MG63 (cell line): ENCODE data around the gene GRAMD1B. TPM values are rescaled to one million over a fixed set of nuclear protein-coding genes. Genes with fewer than 3 reads are reported as not detected.

Experiments
- DNase-seq: peaks from one replicate; pipeline ENCODE4 v3.0.0-alpha.2; 2020
- H3K27me3 ChIP-seq: fragments of 250-450 bp; sonication (Bioruptor Pico); 2 replicates; pipeline ENCODE4 v1.5.1; 2020; ENCODE audit warnings: mild to moderate bottlenecking, moderate library complexity
- H3K36me3 ChIP-seq: fragments of 250-450 bp; sonication (Bioruptor Pico); 2 replicates; pipeline ENCODE4 v1.5.1; 2020; ENCODE audit warnings: mild to moderate bottlenecking, moderate library complexity
- H3K4me3 ChIP-seq: fragments of 250-450 bp; sonication (Bioruptor Pico); 2 replicates; pipeline ENCODE4 v1.5.1; 2020; ENCODE audit warnings: mild to moderate bottlenecking, moderate library complexity
- H3K9me3 ChIP-seq: fragments of 250-450 bp; sonication (Bioruptor Pico); 2 replicates; pipeline ENCODE4 v1.5.1; 2020; ENCODE audit warnings: mild to moderate bottlenecking, moderate library complexity
- total RNA-seq: library from RNA; depleted of rRNA; stranded (reverse); fragments of >200 nt; shearing (Covaris generic); gene quantifications from 2 replicates; pipeline ENCODE4 v1.2.3, GENCODE V29; 2014; ENCODE audit warnings: low replicate concordance; rRNA removed

The GRAMD1B gene
- total RNA-seq, result not detected in 2 replicates

DNA sequence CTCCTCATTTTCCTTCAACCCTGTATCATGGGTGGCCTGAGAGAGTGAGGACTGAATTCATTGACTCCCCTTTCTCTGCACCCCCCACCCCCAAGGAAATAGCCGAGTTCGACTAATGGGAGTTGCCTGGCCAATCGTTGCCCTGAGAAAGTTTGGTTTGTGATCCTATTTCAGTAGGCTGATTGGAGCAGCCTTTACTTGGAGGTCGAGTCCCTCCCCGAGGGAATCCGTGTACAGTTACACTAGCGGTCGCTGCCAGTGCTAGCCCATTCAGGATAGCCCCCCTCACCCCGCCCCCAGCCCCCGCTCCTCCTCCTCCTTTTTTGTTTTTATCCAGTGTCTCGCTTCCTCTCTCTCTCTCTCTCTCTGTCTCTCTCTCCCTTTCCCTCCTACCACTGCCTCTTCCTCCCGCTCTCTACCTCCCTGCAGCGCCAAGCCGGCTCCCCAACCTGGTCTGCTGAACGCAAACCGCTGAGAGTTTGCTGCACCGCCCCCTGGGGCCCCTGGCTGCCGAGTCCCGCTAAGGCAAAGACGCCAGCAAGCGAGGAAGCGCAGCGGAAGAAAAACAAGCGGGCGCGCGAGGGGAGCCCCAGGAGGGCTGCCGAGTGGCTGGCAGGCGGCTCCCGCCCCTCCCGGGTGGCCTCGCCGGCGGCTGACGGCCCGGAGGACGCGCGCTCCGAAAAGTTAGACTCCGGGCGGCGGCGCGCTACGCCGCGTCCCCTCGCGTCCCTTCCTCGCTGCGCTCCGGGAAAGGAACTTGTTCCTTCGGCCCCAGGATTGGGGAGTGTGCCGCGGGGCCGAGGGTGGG, at the start of gene GRAMD1B:
Gene GRAMD1B, plus strand, starts transcription at position 357 of the 808 bp plus-strand sequence. CDS start 524 bp downstream, outside the sequence.
- Histone ChIP-seq H3K36me3 (no peaks in the 10 kb centered on the region), H3K9me3 (no peaks in the 10 kb centered on the region), H3K27me3 (peaks cover 12% of the 10 kb centered on the region), H3K4me3 (peak within 1 kb of the TSS; percentile 45)
- DNase-seq, result peak; percentile 56

GRCh38 chr11:123381149-123381548, 48.9 kb upstream of the GRAMD1B start:
- Histone ChIP-seq H3K27me3 (peaks cover 13% of the 10 kb centered on the region), H3K4me3 (no peak overlapping the region), H3K36me3 (no peaks in the 10 kb centered on the region), H3K9me3 (no peaks in the 10 kb centered on the region)
- DNase-seq, result no peak

DNA sequence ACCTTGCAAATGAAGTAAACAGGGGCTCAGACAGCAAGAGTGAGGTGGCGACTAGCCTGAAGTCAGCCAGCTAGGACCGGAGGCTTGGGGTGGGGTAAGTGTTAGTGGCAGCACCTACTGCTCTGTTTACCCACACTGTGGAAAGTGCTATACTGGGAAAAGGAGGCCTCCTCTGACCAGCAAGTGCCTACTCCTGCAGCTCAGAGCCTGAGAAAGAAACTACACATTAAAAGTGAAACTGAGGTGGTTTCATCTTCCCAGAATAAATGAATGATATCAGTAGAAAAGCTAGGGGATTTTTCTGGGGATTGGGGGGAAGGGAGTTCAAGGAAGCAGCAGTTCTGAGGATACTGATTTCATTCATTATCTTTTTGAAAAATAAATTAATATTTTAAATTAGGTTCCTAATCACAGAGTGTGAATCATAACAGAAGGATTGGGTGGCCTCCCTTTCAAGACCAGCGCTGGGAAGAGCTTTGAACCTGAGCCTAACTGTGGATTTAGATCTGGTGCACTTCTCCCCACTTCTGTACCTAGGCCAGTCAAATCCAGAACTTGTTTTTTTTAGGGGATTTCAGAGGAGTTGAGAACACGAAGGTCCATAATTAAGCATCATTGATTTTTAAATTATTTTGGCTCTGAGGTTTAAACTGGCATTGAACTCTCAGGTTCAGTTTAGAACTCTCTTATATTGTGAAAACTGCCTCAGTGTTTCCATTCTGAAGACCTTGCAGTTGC, 48.1 kb upstream of the GRAMD1B start:
- no peaks in the 10 kb centered on the region for H3K9me3 ChIP-seq
- no peak for DNase-seq
- H3K36me3 ChIP-seq, result no peaks in the 10 kb centered on the region
- H3K4me3 ChIP-seq, result no peak overlapping the region
- peaks cover 11% of the 10 kb centered on the region for H3K27me3 ChIP-seq

DNA sequence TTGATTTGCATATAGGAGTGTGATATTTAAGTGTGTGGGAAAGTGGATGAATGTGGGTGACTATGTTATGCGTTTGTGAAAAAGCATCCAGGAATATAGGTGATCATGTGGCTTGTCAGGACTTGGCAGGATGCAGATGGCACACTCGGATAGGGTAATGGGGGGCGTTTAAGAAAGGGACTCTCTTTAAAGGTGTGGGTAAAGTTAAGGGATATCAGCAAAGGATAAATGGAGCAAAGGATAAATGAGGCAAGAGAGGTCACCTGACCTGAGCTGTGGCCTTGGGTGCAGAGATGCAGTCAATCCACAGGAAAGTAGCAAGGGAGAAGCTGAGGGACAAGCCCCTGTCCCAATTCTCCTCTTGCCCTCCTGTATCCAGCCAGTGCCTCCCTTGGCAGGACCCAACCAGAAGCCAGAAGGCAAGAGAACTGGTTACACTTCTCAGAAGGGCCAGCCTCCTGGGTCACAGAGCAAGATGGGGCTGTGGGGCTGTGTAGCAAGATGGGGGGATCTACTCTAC, 47.5 kb upstream of the GRAMD1B start:
- peaks cover 8% of the 10 kb centered on the region for H3K27me3 ChIP-seq
- no peaks in the 10 kb centered on the region for H3K9me3 ChIP-seq

DNA sequence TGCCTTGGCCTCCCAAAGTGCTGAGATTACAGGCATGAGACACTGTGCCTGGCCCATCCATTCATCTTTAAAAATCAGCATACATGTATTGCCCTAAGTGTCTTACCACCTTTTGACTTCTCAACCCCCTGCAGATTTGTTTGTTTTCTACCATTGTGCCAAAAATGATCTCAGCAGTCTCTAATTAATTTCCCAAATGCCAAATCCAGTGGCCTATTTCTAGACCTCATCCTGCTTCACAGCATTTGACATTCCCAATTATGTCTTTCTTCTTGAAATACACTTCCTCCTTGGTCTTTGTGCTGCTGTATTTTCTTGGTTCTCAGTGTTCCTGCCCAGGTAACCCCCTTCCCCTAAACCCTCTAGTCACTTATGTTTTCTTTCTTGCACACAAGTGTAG, 46.0 kb upstream of the GRAMD1B start:
- H3K36me3 ChIP-seq, result no peaks in the 10 kb centered on the region
- H3K27me3 ChIP-seq, result peaks cover 2% of the 10 kb centered on the region
- H3K4me3 ChIP-seq, result no peak overlapping the region
- no peaks in the 10 kb centered on the region for H3K9me3 ChIP-seq
- DNase-seq, result no peak

More for the DNA sequence above, 47.5 kb upstream of the GRAMD1B start:
- no peaks in the 10 kb centered on the region for H3K36me3 ChIP-seq
- no peak for DNase-seq
- H3K4me3 ChIP-seq, result no peak overlapping the region

- H3K27me3 ChIP-seq, result no peaks in the 10 kb centered on the region; the same call in 1 of the 2 replicates
- no peaks in the 10 kb centered on the region for H3K9me3 ChIP-seq
- H3K4me3 ChIP-seq, result no peak overlapping the region
- no peaks in the 10 kb centered on the region for H3K36me3 ChIP-seq
- no peak for DNase-seq
Measured at GRCh38 chr11:123386796-123387510, 43.1 kb upstream of the GRAMD1B start.

GRCh38 chr11:123388640-123389039, 41.4 kb upstream of the GRAMD1B start:
- H3K4me3 ChIP-seq, result no peak overlapping the region
- H3K9me3 ChIP-seq, result no peaks in the 10 kb centered on the region
- no peak for DNase-seq
- H3K36me3 ChIP-seq, result no peaks in the 10 kb centered on the region
- no peaks in the 10 kb centered on the region for H3K27me3 ChIP-seq

- DNase-seq, result no peak
- Histone ChIP-seq H3K36me3 (no peaks in the 10 kb centered on the region), H3K4me3 (no peak overlapping the region), H3K9me3 (no peaks in the 10 kb centered on the region), H3K27me3 (peaks cover 3% of the 10 kb centered on the region)
Measured at GRCh38 chr11:123390146-123390545, 39.9 kb upstream of the GRAMD1B start.

DNA sequence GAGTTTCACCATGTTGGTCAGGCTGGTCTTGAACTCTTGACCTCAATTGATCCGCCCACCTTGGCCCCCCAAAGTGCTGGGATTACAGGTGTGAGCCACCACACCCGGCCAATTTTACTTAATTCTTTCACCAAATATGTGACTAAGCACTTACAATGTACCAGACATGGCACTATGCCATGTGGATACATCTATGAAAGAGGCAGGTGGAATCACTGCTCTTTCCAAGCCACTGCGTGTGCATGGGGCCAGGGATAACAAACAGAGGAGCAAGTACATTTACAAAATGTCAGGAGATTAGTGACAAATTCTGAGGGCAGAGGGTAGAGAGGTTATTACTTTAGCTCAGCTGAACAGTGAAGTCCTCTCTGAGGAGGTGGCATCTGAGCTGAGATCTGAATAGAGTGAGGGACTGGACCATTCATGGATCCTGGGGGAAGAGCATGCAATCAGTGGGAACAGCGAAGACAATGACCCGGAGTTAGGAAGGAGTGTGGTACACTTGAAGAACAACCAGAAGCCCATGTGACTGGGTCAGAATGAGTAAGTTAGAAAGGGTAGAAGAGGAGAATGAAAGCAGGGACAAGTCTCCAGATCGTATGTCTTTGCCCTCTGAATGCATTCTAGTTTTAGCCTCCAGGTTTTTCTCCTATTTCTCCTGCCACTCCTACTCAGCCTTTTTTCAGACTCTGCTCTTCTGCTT, 38.3 kb upstream of the GRAMD1B start:
- DNase-seq, result no peak
- no peaks in the 10 kb centered on the region for H3K36me3 ChIP-seq
- H3K9me3 ChIP-seq, result no peaks in the 10 kb centered on the region
- peaks cover 3% of the 10 kb centered on the region for H3K27me3 ChIP-seq
- H3K4me3 ChIP-seq, result no peak overlapping the region

DNA sequence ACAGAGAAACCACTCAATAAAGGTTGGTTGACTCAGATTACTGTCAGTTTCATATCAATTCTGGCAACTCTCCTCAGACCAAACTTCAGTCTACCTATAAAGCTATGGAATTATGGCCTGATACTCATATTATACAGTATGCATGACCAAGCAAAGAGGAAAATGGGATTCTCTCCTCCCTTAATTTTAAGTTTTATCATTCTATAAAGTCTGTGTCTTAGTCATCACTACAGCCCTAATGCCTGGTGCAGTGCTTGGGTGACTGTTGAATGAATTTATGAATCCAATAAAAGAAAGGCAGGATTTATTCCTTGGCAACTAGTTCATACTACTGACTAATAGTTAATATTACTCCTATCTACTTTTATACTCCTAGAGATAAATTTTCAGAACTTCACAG, 37.6 kb upstream of the GRAMD1B start:
- Histone ChIP-seq H3K27me3 (peaks cover 3% of the 10 kb centered on the region), H3K36me3 (no peaks in the 10 kb centered on the region), H3K9me3 (no peaks in the 10 kb centered on the region), H3K4me3 (no peak overlapping the region)
- DNase-seq, result no peak

DNA sequence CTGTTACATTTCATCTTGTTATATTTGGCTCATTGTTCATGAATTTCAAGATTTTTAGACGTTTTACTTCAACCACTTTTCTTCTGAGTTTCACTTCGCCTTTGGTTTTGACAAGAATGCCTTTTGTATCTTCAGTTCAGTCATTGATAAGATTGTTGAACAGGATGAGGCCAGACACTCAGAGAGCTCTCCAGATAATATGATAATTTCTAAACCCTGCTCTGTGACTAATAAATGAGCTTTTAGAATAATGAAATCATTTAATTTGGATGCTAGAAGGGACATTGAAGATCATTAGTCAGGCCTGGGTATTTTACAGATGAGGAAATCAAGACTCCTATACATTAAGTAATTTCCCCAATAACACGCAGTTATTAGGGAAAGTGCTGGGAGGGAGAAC, 37.2 kb upstream of the GRAMD1B start:
- Histone ChIP-seq H3K9me3 (no peaks in the 10 kb centered on the region), H3K36me3 (no peaks in the 10 kb centered on the region), H3K4me3 (no peak overlapping the region), H3K27me3 (peaks cover 3% of the 10 kb centered on the region)
- no peak for DNase-seq

DNA sequence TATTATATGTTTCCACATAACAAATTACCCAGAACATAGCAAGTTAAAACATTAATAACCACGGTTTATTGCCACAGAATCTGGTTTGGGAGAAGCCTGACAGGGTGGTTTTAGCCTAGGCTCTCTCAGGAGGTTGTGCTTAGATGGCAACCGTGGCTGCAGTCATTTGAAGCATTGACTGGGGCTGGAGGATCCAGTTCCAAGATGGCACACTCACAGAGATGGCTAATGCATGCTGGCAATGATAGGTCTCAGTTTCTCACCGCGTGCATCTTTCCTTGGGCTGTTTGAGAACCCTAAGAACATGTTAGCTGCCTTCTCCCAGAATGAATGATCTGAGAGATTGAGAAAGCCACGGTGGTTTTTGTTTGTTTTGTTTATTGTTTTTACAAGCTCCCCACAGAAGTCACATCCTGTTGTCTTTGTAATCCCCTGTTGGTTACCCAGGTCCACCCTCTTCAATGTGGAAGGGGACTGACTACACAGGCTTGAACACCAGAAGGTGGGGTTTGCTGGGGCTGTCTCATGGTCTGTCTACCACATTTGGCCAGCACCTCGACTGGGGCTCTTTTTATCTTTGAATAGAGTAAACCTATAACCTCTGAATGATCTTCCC, 36.6 kb upstream of the GRAMD1B start:
- Histone ChIP-seq H3K27me3 (peaks cover 3% of the 10 kb centered on the region), H3K4me3 (no peak overlapping the region), H3K36me3 (no peaks in the 10 kb centered on the region), H3K9me3 (no peaks in the 10 kb centered on the region)
- no peak for DNase-seq

DNA sequence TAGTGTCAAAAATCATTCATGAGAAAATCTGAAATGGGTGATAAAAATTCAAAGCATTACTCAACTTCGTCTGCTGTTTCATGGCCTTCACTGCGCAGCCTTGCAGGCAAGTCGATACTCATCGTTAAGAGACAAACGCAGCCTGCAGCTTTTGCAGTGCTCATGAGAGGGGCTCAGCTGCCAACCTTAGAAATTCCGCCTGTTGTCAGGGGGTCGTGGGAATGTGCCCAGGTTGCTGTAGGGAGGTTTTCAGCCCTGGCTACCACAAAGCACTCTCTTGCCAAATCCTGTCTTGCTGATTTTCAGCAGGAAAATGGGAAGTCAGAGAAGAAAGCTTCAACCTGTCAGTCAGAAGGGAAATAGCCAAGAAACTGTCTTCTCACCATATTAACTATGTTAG, 25.4 kb upstream of the GRAMD1B start:
- no peaks in the 10 kb centered on the region for H3K9me3 ChIP-seq
- H3K4me3 ChIP-seq, result no peak overlapping the region
- peaks cover 21% of the 10 kb centered on the region for H3K27me3 ChIP-seq
- no peaks in the 10 kb centered on the region for H3K36me3 ChIP-seq
- DNase-seq, result no peak

- Histone ChIP-seq H3K27me3 (peaks cover 21% of the 10 kb centered on the region), H3K36me3 (no peaks in the 10 kb centered on the region), H3K4me3 (no peak overlapping the region), H3K9me3 (no peaks in the 10 kb centered on the region)
- no peak for DNase-seq
Measured at GRCh38 chr11:123405123-123405592, 24.9 kb upstream of the GRAMD1B start.

- no peak for DNase-seq
- H3K9me3 ChIP-seq, result no peaks in the 10 kb centered on the region
Measured at GRCh38 chr11:123406441-123407129, 23.5 kb upstream of the GRAMD1B start.

More at GRCh38 chr11:123406441-123407129, 23.5 kb upstream of the GRAMD1B start:
- peaks cover 21% of the 10 kb centered on the region for H3K27me3 ChIP-seq
- H3K4me3 ChIP-seq, result no peak overlapping the region
- H3K36me3 ChIP-seq, result no peaks in the 10 kb centered on the region
